Measurements from ENCODE around the gene GSX2.

DNA sequence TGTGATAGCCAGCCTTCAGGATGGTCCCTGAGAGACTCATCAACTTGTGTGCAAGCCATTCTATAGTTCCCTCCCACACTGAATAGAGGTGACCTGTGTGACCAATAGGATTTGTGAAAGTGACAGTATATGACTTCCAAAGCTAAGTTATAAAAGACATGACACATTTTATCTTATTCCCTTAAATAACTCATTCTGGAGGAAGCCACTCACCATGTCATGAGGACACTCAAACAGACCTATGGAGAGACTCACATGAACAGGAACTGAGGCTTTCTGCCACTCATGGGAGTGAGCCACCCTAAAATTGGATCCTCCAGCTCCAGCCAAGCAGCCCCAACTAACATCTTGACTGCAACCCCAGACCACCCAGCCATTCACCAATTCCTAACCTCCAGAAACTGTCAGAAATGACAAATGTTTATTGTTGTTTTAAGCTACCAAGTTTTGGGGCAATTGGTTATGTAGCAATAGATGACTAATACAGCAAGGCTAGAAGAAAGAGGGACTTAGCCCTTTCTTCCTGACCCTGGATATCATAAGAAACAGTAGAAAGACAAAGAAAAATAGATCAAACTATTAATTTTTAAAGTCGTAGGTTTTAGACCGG is 26.6 kb upstream of the GSX2 start:
- TF ChIP-seq ZNF548 (tag by site-specific recombination; IDR thresholded peaks at IDR 0.05) (no peak), TCF7L2 (IDR thresholded peaks at IDR 0.05; ENCODE audit: borderline replicate concordance, low read depth, low read length) (no peak), YY1 (tag by site-specific recombination; IDR thresholded peaks at IDR 0.05) (no peak), ZNF311 (tag by site-specific recombination; IDR thresholded peaks at IDR 0.05; ENCODE audit: borderline replicate concordance) (no peak), SP7 (tag by site-specific recombination; IDR thresholded peaks at IDR 0.05) (no peak), TRIM28 (IDR thresholded peaks at IDR 0.05; ENCODE audit: borderline replicate concordance, low read length) (no peak), ZNF274 (IDR thresholded peaks at IDR 0.05; ENCODE audit: low read length) (no peak), ZNF274 (tag by site-specific recombination; IDR thresholded peaks at IDR 0.05; ENCODE audit: borderline replicate concordance) (no peak), ZNF501 (tag by site-specific recombination; IDR thresholded peaks at IDR 0.05) (no peak), SP2 (tag by site-specific recombination; IDR thresholded peaks at IDR 0.05) (no peak)
- TF ChIP-seq, protein P1, sequence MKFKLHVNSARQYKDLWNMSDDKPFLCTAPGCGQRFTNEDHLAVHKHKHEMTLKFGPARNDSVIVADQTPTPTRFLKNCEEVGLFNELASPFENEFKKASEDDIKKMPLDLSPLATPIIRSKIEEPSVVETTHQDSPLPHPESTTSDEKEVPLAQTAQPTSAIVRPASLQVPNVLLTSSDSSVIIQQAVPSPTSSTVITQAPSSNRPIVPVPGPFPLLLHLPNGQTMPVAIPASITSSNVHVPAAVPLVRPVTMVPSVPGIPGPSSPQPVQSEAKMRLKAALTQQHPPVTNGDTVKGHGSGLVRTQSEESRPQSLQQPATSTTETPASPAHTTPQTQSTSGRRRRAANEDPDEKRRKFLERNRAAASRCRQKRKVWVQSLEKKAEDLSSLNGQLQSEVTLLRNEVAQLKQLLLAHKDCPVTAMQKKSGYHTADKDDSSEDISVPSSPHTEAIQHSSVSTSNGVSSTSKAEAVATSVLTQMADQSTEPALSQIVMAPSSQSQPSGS (tag by site-specific recombination; IDR thresholded peaks at IDR 0.05; ENCODE audit: low read depth) = no peak
- TF ChIP-seq, protein P2, sequence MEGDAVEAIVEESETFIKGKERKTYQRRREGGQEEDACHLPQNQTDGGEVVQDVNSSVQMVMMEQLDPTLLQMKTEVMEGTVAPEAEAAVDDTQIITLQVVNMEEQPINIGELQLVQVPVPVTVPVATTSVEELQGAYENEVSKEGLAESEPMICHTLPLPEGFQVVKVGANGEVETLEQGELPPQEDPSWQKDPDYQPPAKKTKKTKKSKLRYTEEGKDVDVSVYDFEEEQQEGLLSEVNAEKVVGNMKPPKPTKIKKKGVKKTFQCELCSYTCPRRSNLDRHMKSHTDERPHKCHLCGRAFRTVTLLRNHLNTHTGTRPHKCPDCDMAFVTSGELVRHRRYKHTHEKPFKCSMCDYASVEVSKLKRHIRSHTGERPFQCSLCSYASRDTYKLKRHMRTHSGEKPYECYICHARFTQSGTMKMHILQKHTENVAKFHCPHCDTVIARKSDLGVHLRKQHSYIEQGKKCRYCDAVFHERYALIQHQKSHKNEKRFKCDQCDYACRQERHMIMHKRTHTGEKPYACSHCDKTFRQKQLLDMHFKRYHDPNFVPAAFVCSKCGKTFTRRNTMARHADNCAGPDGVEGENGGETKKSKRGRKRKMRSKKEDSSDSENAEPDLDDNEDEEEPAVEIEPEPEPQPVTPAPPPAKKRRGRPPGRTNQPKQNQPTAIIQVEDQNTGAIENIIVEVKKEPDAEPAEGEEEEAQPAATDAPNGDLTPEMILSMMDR (tag by site-specific recombination; IDR thresholded peaks at IDR 0.05) = no peak
- TF ChIP-seq, protein P3, sequence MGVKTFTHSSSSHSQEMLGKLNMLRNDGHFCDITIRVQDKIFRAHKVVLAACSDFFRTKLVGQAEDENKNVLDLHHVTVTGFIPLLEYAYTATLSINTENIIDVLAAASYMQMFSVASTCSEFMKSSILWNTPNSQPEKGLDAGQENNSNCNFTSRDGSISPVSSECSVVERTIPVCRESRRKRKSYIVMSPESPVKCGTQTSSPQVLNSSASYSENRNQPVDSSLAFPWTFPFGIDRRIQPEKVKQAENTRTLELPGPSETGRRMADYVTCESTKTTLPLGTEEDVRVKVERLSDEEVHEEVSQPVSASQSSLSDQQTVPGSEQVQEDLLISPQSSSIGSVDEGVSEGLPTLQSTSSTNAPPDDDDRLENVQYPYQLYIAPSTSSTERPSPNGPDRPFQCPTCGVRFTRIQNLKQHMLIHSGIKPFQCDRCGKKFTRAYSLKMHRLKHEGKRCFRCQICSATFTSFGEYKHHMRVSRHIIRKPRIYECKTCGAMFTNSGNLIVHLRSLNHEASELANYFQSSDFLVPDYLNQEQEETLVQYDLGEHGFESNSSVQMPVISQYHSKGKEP (tag by site-specific recombination; IDR thresholded peaks at IDR 0.05) = no peak
- TF ChIP-seq, protein P4, sequence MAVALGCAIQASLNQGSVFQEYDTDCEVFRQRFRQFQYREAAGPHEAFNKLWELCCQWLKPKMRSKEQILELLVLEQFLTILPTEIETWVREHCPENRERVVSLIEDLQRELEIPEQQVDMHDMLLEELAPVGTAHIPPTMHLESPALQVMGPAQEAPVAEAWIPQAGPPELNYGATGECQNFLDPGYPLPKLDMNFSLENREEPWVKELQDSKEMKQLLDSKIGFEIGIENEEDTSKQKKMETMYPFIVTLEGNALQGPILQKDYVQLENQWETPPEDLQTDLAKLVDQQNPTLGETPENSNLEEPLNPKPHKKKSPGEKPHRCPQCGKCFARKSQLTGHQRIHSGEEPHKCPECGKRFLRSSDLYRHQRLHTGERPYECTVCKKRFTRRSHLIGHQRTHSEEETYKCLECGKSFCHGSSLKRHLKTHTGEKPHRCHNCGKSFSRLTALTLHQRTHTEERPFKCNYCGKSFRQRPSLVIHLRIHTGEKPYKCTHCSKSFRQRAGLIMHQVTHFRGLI (tag by site-specific recombination; IDR thresholded peaks at IDR 0.05) = no peak

All from HEK293 (cell line).